PFSK-1 (cell line): ENCODE data around the gene KLF16.

Source experiments
- FOXP2 ChIP-seq: optimal IDR thresholded peaks from 2 replicates; pipeline ENCODE3; 2011; ENCODE audit warnings: borderline replicate concordance, control low read depth, inconsistent platforms; ENCODE audit not compliant: insufficient read depth; ENCODE audit errors: extremely low read length, extremely low read depth
- POLR2AphosphoS5 ChIP-seq: IDR thresholded peaks from 2 replicates; pipeline ENCODE4 v1.6.1; 2012; ENCODE audit warnings: low read depth, mild to moderate bottlenecking, control low read depth, low read length, moderate library complexity
- REST ChIP-seq, 2 experiments: IDR thresholded peaks; 2 replicates each; pipeline versions ENCODE4 v1.6.1 to v1.8.0; 2011 to 2012; ENCODE audit warnings: low read depth in 2 of 2, low read length in 2 of 2, control low read depth in 1 of 2, inconsistent platforms in 1 of 2, mild to moderate bottlenecking in 1 of 2, moderate library complexity in 1 of 2; ENCODE audit not compliant: insufficient read depth in 1 of 2
- SIN3A ChIP-seq: IDR thresholded peaks from 2 replicates; pipeline ENCODE4 v1.6.1; 2012; ENCODE audit warnings: mild to moderate bottlenecking, low read length, moderate library complexity, borderline replicate concordance; ENCODE audit not compliant: insufficient read depth
- TAF1 ChIP-seq: IDR thresholded peaks from 2 replicates; pipeline ENCODE4 v1.6.1; 2012; ENCODE audit warnings: low read length, control low read depth, borderline replicate concordance; ENCODE audit not compliant: insufficient read depth

GRCh38 chr19:1812426-1813191, 50.8 kb downstream of the KLF16 start:
- TF ChIP-seq SIN3A = no peak
- TF ChIP-seq POLR2AphosphoS5 = peak; percentile 43; the same call in 1 of the 2 replicates
- no peak for TF ChIP-seq REST (IDR thresholded peaks at IDR 0.05; ENCODE audit: insufficient read depth in 1 of 2, low read depth in 2 of 2, low read length in 2 of 2)
- no peak for TF ChIP-seq TAF1
- no peak for TF ChIP-seq FOXP2
